Activated T-cell treated with anti-CD3 and anti-CD28 coated beads for 4 hours (primary cell): ENCODE data around the gene FGFR2.

Experiments
- DNase-seq: peaks from one replicate; pipeline ENCODE4 v3.0.0-alpha.2; 2020

Gene FGFR2

GRCh38 chr10:121551210-121551885 is 46.9 kb downstream of the FGFR2 start:
- no peak for DNase-seq

- DNase-seq: no peak
Measured at GRCh38 chr10:121544301-121544869, 53.9 kb downstream of the FGFR2 start.

GRCh38 chr10:121543545-121543944 is 54.7 kb downstream of the FGFR2 start:
- no peak for DNase-seq

GRCh38 chr10:121541450-121542120 is 56.7 kb downstream of the FGFR2 start:
- no peak for DNase-seq

- DNase-seq: no peak
Measured at GRCh38 chr10:121540732-121541395, 57.4 kb downstream of the FGFR2 start.

DNA sequence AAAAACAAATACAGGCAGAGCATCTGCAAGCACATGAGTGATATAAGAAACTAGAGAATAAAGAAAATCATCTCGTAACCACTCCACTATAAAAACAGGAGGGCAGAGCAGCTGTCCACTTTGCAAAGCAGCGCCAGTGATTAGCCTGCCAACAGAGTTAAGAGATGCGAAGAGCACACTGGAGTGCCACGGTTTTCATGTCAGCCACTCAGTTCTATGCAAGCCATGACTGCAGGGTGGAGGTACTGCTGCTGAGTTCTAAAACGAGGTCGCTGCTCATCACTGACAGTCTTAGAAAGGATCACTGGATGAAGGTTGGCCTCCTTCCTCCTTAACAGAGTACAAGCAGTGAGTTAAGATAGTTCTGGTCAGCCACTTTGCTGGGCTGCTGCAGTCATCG is 58.5 kb downstream of the FGFR2 start:
- no peak for DNase-seq

GRCh38 chr10:121536310-121536913 is 61.8 kb downstream of the FGFR2 start:
- DNase-seq: no peak

DNA sequence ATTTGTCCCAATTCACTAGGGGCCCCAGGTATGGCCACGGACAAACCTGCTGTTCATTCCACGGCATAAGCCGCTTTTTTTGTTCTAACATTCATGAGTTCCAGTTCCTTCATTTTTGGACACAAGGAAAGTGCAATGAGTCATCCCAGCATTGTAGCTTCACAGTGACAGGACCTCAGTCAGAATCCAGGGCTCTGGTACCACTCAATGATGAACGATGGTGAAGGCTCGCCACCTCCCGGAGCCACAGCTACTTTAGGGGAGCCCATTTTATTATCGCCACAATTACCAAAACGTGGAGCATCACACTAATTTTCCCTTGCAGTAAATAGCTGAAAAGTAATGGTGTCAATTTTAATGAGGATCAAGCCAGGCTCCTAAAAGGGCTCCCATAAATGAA is 62.9 kb downstream of the FGFR2 start:
- no peak for DNase-seq

DNA sequence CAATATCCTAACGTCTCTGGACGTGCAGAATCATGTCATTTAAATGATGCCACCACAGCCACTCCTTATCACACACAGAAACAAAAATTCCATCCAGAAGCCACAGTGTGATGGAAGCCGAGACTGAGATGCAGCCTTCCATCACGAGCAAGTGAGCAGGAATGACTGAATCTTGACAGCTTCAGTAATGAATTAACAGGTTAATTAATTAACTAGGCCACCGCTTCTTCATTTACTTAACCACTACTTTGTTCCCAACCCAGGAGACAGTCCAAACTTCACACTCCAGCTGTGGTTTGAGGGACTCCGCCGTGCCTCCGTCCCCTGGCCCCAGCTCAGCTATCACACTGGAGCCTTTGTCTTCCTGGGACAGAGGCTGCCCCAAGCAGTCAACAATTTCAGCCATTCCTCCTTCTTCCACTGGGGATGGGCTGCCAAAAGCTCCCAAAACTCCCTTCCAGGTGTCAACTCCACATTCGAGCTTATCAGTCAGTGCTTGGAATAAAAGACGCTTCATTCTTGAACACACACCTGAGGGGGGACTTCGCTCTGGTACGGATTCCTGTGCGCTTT is 65.9 kb downstream of the FGFR2 start:
- DNase-seq: no peak

DNA sequence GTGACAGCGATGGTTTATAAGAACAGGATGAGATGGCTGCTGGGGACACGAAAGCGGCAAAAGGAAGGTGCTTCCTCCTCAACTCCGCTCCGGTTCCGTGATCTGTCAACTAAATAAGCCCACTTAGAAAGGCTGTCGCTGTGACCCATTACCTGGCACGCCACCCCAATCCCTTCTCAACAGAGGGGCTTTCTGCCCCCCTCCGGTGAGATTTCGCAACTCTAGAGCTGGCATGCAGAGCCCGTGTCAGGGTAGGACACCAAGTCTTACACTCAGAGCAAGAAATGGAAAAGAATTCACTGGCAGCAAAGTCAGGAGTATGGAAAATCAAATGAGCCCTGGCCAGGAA is 66.4 kb downstream of the FGFR2 start:
- DNase-seq: no peak

DNA sequence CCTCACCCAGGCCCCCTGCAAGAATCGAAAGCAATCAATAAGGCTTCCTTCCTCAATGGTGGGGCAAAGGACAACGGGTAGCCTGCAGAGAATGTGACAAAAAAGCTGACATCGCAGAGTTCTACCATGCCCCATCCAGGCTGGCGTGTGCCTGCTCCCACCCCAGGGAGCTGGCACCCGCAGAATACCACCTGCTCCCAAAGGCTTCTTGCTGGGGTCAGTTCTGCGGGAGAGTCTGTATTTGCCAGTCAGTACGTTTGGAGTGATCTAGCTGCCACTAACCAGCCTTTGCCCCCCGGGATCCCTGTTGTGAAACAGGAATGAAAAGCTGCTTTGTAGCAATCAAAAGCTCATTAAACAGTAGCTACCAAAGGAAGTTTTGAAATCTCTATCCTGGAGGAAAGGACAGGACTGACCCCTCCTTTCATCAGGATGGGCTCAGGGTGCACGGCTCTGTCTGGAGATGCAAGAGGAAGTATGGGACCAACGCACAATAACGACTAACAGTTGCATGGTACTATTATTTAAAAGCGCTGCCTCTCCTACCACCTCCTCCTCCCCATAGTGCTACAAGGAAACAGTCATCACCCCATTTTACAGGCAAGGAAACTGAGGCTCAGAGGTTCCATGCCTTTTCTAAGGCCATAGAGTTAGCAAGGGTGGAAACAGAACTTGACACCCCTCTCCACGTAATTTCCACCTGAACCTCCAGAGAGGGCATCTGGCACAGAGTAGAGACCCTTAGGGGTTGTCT is 67.0 kb downstream of the FGFR2 start:
- DNase-seq: no peak

DNA sequence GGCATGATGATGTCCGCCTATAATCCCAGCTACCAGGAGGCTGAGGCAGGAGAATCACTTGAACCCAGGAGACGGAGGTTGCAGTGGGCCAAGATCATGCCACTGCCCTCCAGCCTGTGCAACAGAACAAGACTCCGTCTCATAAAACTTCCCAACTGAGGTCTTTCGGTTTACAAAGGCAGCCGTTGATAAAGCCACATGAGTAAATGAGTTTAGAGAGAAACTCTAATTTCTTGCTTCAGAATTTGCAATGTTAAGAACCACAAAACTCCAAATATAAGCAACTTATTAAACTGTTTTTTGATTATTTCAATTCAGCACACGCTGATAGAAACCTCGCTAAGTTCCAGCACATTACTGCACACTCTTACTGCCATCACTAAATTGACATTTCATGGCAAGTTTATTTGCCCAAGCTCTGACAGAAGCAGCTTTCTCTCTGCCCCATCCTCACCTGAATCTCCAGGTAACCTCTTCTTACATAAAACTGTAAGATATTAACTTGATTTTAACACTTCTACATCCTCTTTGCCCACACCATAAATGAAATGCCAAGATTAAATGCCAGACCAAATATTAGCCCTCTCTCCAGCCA is 67.7 kb downstream of the FGFR2 start:
- DNase-seq: no peak

- DNase-seq: no peak
Measured at GRCh38 chr10:121527690-121528089, 70.6 kb downstream of the FGFR2 start.

GRCh38 chr10:121526801-121527221 is 71.4 kb downstream of the FGFR2 start:
- no peak for DNase-seq

DNA sequence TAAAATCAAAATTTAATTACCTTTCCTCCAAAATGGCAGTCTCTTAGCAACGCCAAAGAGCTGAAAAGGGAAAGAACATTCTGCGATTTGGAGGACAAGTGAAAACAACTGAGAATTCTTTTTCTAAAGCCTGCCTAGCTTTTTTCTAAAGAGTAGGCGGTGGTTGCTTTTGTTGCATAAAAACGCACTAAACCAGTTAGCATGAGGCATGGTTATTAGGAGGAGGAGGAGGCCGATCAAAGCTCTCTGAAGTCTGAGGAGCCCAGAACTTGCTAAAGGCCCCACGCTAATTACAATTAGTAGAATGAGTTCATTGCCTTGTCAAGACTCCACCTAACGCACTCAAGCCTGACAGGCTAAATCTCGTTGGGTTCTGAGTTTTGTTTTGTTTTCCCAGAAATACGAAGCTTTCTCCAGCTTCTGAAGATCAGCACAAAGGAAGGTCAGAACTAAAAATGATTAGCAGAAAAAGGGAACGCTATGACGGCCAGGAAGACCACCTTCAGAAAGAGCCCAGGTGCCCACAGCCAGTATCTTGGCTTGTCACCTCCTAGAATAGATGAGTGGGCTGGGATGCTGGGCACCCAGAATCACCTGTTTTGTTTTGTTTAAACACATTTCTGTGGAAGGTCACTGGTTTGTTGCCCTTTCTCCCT is 72.0 kb downstream of the FGFR2 start:
- DNase-seq: no peak

GRCh38 chr10:121525251-121526134 is 72.8 kb downstream of the FGFR2 start:
- no peak for DNase-seq

- no peak for DNase-seq
Measured at GRCh38 chr10:121524157-121524817, 74.0 kb downstream of the FGFR2 start.

GRCh38 chr10:121522831-121523230 is 75.4 kb downstream of the FGFR2 start:
- DNase-seq: no peak

DNA sequence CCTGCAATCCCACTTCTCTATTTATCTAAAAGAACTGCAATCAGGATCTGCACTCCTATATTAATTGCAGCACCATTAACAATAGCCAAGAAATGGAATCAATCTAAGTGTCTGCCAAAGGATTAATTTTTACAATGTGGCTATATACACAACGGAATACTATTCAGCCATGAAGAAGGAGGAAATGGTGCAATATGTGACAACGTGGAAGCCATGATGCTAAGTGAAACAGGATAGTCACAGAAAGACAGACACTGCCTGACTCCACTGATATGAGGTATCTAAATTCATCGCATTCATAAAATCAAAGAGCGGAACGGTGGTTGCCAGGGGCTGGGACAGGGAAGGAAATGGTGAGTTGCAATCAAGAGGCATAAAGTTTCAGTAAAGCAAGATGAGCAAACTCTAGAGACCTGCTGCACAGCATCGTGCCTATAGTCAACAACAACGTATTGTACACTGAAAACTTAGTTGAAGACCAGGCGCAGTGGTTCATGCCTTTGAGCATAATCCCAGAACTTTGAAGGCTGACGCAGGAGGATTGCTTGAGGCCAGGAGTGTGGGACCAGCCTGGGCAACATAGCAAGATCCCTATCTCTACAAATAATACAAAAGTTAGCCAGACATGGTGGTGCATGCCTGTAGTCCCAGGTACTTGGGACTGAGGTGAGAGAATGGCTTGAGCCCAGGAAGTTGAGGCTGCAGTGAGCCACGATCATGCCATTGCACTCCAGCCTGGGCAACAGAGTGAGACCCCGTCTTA is 76.3 kb downstream of the FGFR2 start:
- no peak for DNase-seq
